B cell (primary cell): Measurements from ENCODE around the gene IRX4. TPM values are rescaled to one million over a fixed set of nuclear protein-coding genes. Genes with fewer than 3 reads are reported as not detected.
A peak's percentile ranks its signal among the peaks of the same experiment; 100 is the strongest.
"Not testable (repeated sequence)": the region's sequence is repeated elsewhere in the genome, so short reads cannot be mapped to it uniquely, and the experiment has no call there.

Experiments
- ATAC-seq: fragments of 200-7000 bp; cut with Tn5 transposase; one replicate; pipeline ENCODE4 v1.10.0; 2021; ENCODE audit warnings: low read depth, mild to moderate bottlenecking, moderate number of reproducible peaks, moderate library complexity
- CTCF ChIA-PET: fragments of 350-600 bp; sonication (Branson Sonifier 250); formaldehyde crosslinking; loops from one replicate; lab custom pipeline; 2021; ENCODE audit warnings: antibody characterized with exemption, inconsistent platforms; lab: Charles Lee
- POLR2A ChIA-PET: fragments of 350-600 bp; sonication (Branson Sonifier 250); formaldehyde crosslinking; loops from one replicate; lab custom pipeline; 2021; ENCODE audit warnings: antibody characterized with exemption; lab: Charles Lee
- DNase-seq: peaks from one replicate; pipeline ENCODE4 v3.0.0; 2013
- H2AFZ ChIP-seq: 2 replicates; pipeline ENCODE4 v1.6.1; 2012; ENCODE audit warnings: mild to moderate bottlenecking, low read depth, low read length; ENCODE audit not compliant: insufficient read depth, poor library complexity, severe bottlenecking
- H3K27ac ChIP-seq, 2 donors: 1 replicate in 1 of 2; 2 replicates in 1 of 2; pipeline ENCODE4 v1.5.1; 2012 to 2013; ENCODE audit warnings: low read length in 2 of 2, mild to moderate bottlenecking in 2 of 2, moderate library complexity in 1 of 2
- H3K27me3 ChIP-seq, 4 experiments: fragments of 200-600 bp in 1 of 4; sonication (generic) in 1 of 4; replicated peaks in 1 of 4; 1 replicate in 2 of 4; 2 replicates in 2 of 4; pipeline versions ENCODE4 v1.6.1 to v1.7.0; 2013 to 2016; ENCODE audit warnings: low read length in 3 of 4, mild to moderate bottlenecking in 2 of 4, mixed read lengths in 1 of 4, moderate library complexity in 1 of 4; ENCODE audit not compliant: insufficient read depth in 4 of 4, control insufficient read depth in 3 of 4; ENCODE audit errors: control extremely low read depth in 1 of 4
- H3K36me3 ChIP-seq, 2 experiments: replicated peaks in 1 of 2; 1 replicate in 1 of 2; 2 replicates in 1 of 2; pipeline versions ENCODE4 v1.6.1 to v1.7.1; 2013; ENCODE audit warnings: low read length in 1 of 2; ENCODE audit not compliant: insufficient read depth in 2 of 2, control insufficient read depth in 1 of 2; ENCODE audit errors: control extremely low read depth in 1 of 2, extremely low read depth in 1 of 2
- H3K4me1 ChIP-seq, 2 donors: fragments of 200-600 bp in 1 of 2; sonication (generic) in 1 of 2; 1 replicate in 1 of 2; 2 replicates in 1 of 2; pipeline versions ENCODE4 v1.5.1 to v1.6.1; 2013 to 2017; ENCODE audit warnings: low read length in 2 of 2; ENCODE audit not compliant: control insufficient read depth in 2 of 2, insufficient read depth in 2 of 2
- H3K4me2 ChIP-seq: replicated peaks from 2 replicates; pipeline ENCODE3; 2012; ENCODE audit warnings: mild to moderate bottlenecking, low read depth, low read length; ENCODE audit not compliant: poor library complexity, severe bottlenecking
- H3K4me3 ChIP-seq, 5 experiments: fragments of 200-600 bp in 1 of 5; sonication (generic) in 1 of 5; 1 replicate in 3 of 5; 2 replicates in 2 of 5; pipeline versions ENCODE4 v1.5.1 to v1.7.0; 2011 to 2016; ENCODE audit warnings: low read length in 4 of 5, mild to moderate bottlenecking in 4 of 5, low read depth in 2 of 5, control low read depth in 1 of 5, moderate library complexity in 1 of 5; ENCODE audit not compliant: insufficient read depth in 1 of 5; ENCODE audit errors: control extremely low read depth in 1 of 5, extremely low read depth in 1 of 5
- H3K79me2 ChIP-seq: fragments of 200-600 bp; sonication (generic); one replicate; pipeline ENCODE4 v1.6.0; 2016; ENCODE audit warnings: low read length; ENCODE audit not compliant: control insufficient read depth, insufficient read depth
- H3K9ac ChIP-seq: fragments of 200-600 bp; sonication (generic); 2 replicates; pipeline ENCODE4 v1.6.1; 2017; ENCODE audit warnings: mild to moderate bottlenecking, low read length, moderate library complexity
- H3K9me3 ChIP-seq, 3 donors: one replicate each; pipeline versions ENCODE4 v1.6.1 to v1.7.1; 2013; ENCODE audit warnings: low read length in 2 of 3; ENCODE audit not compliant: control insufficient read depth in 2 of 3, insufficient read depth in 1 of 3; ENCODE audit errors: control extremely low read depth in 1 of 3
- H4K20me1 ChIP-seq: 2 replicates; pipeline ENCODE4 v1.6.0; 2012; ENCODE audit warnings: mild to moderate bottlenecking, low read length; ENCODE audit not compliant: insufficient read depth, control insufficient read depth, poor library complexity, severe bottlenecking
- H3K27ac Mint-ChIP-seq: one replicate; pipeline ENCODE4 v1.8.0; 2021; ENCODE audit warnings: mixed read lengths
- H3K27me3 Mint-ChIP-seq: one replicate; pipeline ENCODE4 v1.8.0; 2021; ENCODE audit warnings: mixed read lengths
- H3K4me1 Mint-ChIP-seq: one replicate; pipeline ENCODE4 v1.8.0; 2021; ENCODE audit warnings: mixed read lengths
- H3K4me3 Mint-ChIP-seq: one replicate; pipeline ENCODE4 v1.8.0; 2021; ENCODE audit warnings: mixed read lengths
- H3K9me3 Mint-ChIP-seq: one replicate; pipeline ENCODE4 v1.8.0; 2022; ENCODE audit warnings: mixed read lengths; ENCODE audit not compliant: insufficient read depth
- EZH2 ChIP-seq: IDR thresholded peaks from 2 replicates; pipeline ENCODE4 v1.6.1; 2012; ENCODE audit warnings: borderline replicate concordance, low read depth, mild to moderate bottlenecking, moderate library complexity, low read length; ENCODE audit not compliant: insufficient read depth, poor library complexity, severe bottlenecking
- WGBS: methylation state at CpG from one replicate; pipeline ENCODE4 v1.1.5; 2013; ENCODE audit warnings: missing lambda C conversion rate; ENCODE audit not compliant: insufficient coverage; 5-methylcytosine and 5-hydroxymethylcytosine counted together
- intact Hi-C: fragments of 100-400 bp; cut with micrococcal nuclease; formaldehyde crosslinking; loops from one replicate; pipeline ENCODE4 v1.10.0; 2022
- polyA plus RNA-seq: library from polyadenylated mRNA; depleted of rRNA; stranded (reverse); fragments of >200 nt; gene quantifications from 2 replicates; pipeline ENCODE4 v1.2.3, GENCODE V29; 2012
- total RNA-seq, 2 donors: library from RNA; stranded (reverse); fragments of 120-200 nt in 1 of 2; gene quantifications; 1 replicate in 1 of 2; 2 replicates in 1 of 2; pipeline versions ENCODE4 v1.2.3 to v1.2.4, GENCODE V29; 2013 to 2022
- TF ChIP-seq, protein P1 (sequence below): fragments of 200-600 bp; IDR thresholded peaks from one replicate; pipeline ENCODE4 v1.8.0; 2022; ENCODE audit warnings: antibody characterized with exemption, mild to moderate bottlenecking

The IRX4 gene
- total and polyA plus RNA-seq, 2 donors (not counting 1 experiment from before 2014, with no cell fraction given), result not detected

DNA sequence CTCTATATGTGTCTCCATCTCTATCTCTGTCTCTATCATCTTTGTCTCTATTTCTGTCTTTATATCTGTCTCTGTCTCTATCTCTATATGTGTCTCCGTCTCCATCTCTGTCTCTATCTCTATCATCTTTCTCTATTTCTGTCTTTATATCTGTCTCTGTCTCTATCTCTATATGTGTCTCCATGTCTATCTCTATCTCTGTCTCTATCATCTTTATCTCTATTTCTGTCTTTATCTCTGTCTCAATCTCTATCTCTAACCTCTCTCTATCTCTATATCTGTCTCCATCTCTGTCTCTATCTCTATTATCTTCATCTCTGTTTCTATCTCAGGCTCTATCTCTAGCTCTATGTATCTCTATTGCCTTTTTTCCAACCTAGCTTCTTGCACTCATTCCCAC lies 37.0 kb downstream of the IRX4 start:
- Histone ChIP-seq H3K4me3 (no peak overlapping the region), H3K9ac (no peak overlapping the region), H3K79me2 (no peaks in the 10 kb centered on the region), H3K27ac (no peak overlapping the region), H3K4me2 (no peak overlapping the region), H3K9me3 (peaks cover 0 to 3% (median 0%) of the 10 kb centered on the region in 3 donors), H2AFZ (no peak overlapping the region), H4K20me1 (no peaks in the 10 kb centered on the region), H3K4me1 (no peaks in the 10 kb centered on the region), H3K36me3 (no peaks in the 10 kb centered on the region), H3K27me3 (peaks cover 0 to 7% (median 0%) of the 10 kb centered on the region in 4 experiments)
- WGBS, result 100% methylated on average over 1 of the region's 1 CpG
- DNase-seq, result no peak
- ATAC-seq, result no peak
- H3K9me3 Mint-ChIP-seq, result no peaks in the 10 kb centered on the region
- H3K4me3 Mint-ChIP-seq, result no peak overlapping the region
- ChIA-PET CTCF (no interaction called here), POLR2A (no interaction called here)
- intact Hi-C loops, result no loop called here
- H3K27me3 Mint-ChIP-seq, result peaks cover 27% of the 10 kb centered on the region
- H3K27ac Mint-ChIP-seq, result no peak overlapping the region
- H3K4me1 Mint-ChIP-seq, result no peaks in the 10 kb centered on the region
- TF ChIP-seq EZH2, result no peak
- TF ChIP-seq, protein P1, sequence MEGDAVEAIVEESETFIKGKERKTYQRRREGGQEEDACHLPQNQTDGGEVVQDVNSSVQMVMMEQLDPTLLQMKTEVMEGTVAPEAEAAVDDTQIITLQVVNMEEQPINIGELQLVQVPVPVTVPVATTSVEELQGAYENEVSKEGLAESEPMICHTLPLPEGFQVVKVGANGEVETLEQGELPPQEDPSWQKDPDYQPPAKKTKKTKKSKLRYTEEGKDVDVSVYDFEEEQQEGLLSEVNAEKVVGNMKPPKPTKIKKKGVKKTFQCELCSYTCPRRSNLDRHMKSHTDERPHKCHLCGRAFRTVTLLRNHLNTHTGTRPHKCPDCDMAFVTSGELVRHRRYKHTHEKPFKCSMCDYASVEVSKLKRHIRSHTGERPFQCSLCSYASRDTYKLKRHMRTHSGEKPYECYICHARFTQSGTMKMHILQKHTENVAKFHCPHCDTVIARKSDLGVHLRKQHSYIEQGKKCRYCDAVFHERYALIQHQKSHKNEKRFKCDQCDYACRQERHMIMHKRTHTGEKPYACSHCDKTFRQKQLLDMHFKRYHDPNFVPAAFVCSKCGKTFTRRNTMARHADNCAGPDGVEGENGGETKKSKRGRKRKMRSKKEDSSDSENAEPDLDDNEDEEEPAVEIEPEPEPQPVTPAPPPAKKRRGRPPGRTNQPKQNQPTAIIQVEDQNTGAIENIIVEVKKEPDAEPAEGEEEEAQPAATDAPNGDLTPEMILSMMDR, result peak; percentile 25

DNA sequence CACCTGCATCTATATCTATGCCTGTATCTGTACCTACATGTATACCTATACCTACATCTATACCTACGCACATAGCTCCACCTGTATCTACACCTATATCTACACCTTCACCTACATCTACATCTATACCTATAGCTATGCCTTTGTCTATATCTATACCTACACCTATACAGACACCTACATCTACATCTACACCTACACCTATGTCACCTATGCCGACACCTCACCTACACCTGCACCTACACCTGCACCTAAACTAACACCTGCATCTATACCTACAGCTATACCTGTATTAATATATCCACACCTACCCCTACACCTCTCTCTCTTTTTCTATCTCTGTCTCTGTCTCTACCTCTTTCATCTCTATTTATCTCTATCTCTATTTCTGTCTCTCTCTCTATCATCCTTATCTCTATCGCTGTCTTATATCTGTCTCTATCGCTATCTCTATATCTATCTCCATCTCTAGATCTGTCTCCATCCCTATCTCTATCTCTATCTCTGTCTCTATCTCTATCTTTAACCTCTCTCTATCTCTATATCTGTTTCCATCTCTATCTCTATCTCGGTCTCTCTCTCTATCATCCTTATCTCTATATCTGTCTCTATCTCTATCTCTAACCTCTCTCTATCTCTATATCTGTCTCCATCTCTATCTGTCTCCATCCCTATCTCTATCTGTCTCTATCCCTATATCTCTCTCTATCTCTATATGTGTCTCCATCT lies 37.9 kb downstream of the IRX4 start:
- no peak overlapping the region for H2AFZ ChIP-seq
- no peaks in the 10 kb centered on the region for H4K20me1 ChIP-seq
- POLR2A ChIA-PET, result no interaction called here
- no peaks in the 10 kb centered on the region for H3K9me3 Mint-ChIP-seq
- DNase-seq, result no peak
- peaks cover 0 to 14% (median 0%) of the 10 kb centered on the region in 4 experiments for H3K27me3 ChIP-seq
- H3K79me2 ChIP-seq, result no peaks in the 10 kb centered on the region
- H3K27me3 Mint-ChIP-seq, result peaks cover 32% of the 10 kb centered on the region
- no peak overlapping the region for H3K4me3 ChIP-seq
- intact Hi-C loops, result no loop called here
- no peak overlapping the region for H3K9ac ChIP-seq
- H3K4me2 ChIP-seq, result no peak overlapping the region
- H3K36me3 ChIP-seq, result no peaks in the 10 kb centered on the region
- ATAC-seq, result no peak
- no peak overlapping the region for H3K27ac Mint-ChIP-seq
- CTCF ChIA-PET, result no interaction called here
- peaks cover 0 to 3% (median 0%) of the 10 kb centered on the region in 3 donors for H3K9me3 ChIP-seq
- no peak overlapping the region for H3K4me3 Mint-ChIP-seq
- no peak overlapping the region for H3K27ac ChIP-seq
- 92% methylated on average over 5 of the region's 5 CpGs for WGBS
- no peaks in the 10 kb centered on the region for H3K4me1 Mint-ChIP-seq
- no peaks in the 10 kb centered on the region for H3K4me1 ChIP-seq
- TF ChIP-seq, protein P1, result no peak
- no peak for TF ChIP-seq EZH2

DNA sequence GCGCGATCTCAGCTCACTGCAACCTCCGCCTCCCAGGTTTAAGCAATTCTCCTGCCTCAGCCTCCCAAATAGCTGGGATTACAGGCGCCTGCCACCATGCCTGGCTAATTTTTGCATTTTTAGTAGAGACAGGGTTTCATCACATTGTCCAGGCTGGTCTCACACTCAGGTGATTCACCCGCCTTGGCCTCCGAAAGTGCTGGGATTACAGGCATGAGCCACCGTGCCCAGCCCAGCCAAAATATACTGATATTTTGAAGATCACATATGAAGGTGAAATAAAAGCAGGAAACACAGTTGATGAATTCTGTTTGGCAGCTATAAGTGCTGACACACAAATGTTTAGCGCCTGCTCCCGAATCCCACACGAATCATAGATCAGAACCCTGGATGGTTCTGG lies 39.0 kb downstream of the IRX4 start:
- not testable (repeated sequence) for H3K9me3 Mint-ChIP-seq

More for the DNA sequence above, 39.0 kb downstream of the IRX4 start:
- H3K4me3 ChIP-seq, intact Hi-C loops, H3K79me2 ChIP-seq, H3K4me1 Mint-ChIP-seq, CTCF ChIA-PET, ATAC-seq, POLR2A ChIA-PET, H3K4me3 Mint-ChIP-seq, H3K27ac ChIP-seq, H3K9me3 ChIP-seq, H3K4me1 ChIP-seq, H3K27ac Mint-ChIP-seq, DNase-seq, H3K9ac ChIP-seq, H3K4me2 ChIP-seq, H4K20me1 ChIP-seq, H2AFZ ChIP-seq, H3K36me3 ChIP-seq: not testable (repeated sequence)
- WGBS, result 97% methylated on average over 5 of the region's 10 CpGs
- H3K27me3 ChIP-seq, result peaks cover 0 to 16% (median 0%) of the 10 kb centered on the region in 4 experiments
- peaks cover 35% of the 10 kb centered on the region for H3K27me3 Mint-ChIP-seq
